G401 (cell line): ENCODE data around the gene GATD1. TPM values are rescaled to one million over a fixed set of nuclear protein-coding genes. Genes with fewer than 3 reads are reported as not detected.

Experiments used
- DNase-seq: peaks from one replicate; pipeline ENCODE4 v3.0.0-alpha.2; 2015; ENCODE audit warnings: low spot score
- in situ Hi-C: cut with HindIII; loops from 2 replicates; pipeline ENCODE4 v1.10.0; 2016; ENCODE audit warnings: low sequenced_read_pairs, mixed read lengths
- total RNA-seq: library from RNA; depleted of rRNA; stranded (reverse); fragments of >200 nt; shearing (Covaris generic); gene quantifications from 2 replicates; pipeline ENCODE4 v1.2.3, GENCODE V29; 2014

GATD1 gene
- total RNA-seq, 1 experiment from 2014 or later = 63.4 TPM

DNA sequence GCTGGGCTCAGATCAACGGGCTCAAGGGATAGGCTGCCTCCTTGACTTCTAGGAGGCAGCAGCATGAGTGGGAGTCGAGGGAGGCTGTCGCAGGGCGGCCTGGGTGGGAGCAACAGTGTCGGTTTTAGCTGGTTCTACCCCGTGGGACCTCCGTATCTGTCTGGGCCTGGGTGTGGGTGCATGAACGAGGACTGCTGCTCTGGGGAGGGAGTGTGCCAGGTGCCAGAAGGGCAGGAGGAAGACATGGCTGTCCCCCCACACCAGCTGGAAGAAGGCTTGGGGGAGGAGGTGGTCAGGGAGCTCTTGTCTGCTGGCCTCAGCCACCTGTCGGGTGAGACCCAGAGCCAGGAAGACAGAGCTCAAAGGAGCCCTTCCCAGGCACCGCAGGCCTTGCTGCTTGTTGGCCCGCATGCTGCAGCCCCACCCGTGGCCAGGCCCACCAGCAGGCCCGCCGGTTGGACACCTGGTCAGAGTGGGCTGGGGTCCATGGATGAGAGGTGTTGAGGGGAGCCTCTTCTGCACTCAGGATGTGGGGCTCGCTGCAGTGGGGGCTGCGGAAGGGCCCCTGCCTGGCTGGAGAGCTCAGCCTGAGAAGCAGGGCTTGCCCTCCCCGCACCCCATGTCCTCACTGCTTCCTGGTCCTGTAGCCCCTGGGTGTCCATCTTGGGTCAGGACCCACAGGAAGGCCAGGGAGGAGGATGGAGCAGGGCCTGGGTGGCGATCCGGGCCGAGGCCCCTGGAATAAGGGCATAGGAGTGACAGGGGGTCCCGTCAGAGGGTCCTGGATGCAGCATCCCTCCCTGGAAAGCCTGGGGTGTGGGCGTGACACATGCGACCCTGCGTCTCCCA is 9.2 kb upstream of the GATD1 start:
- in situ Hi-C loops = no loop called here
- DNase-seq = peak; percentile 69

DNA sequence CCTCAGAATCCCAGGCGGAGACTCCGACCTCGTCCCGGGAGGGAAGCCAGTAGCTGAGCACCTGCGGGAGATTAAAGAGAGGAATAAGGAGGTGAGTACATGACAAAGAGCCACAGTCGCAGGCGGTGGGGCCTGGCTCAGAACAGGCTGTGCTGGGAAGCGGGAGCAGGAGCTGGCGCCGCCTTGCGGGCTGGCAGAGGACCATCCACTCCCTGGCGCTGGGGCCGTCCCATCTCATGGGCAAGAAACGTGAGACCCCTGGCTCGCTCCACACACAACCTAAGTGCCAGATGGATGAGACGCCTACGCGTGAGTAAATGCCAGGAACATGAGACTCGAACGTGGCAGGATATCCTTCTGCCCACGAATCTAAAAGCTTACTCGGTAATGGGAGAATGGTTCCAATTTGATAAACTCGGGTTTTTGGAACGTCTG is 6.3 kb upstream of the GATD1 start:
- peak; percentile 97 for DNase-seq
- in situ Hi-C loops = no loop called here

DNA sequence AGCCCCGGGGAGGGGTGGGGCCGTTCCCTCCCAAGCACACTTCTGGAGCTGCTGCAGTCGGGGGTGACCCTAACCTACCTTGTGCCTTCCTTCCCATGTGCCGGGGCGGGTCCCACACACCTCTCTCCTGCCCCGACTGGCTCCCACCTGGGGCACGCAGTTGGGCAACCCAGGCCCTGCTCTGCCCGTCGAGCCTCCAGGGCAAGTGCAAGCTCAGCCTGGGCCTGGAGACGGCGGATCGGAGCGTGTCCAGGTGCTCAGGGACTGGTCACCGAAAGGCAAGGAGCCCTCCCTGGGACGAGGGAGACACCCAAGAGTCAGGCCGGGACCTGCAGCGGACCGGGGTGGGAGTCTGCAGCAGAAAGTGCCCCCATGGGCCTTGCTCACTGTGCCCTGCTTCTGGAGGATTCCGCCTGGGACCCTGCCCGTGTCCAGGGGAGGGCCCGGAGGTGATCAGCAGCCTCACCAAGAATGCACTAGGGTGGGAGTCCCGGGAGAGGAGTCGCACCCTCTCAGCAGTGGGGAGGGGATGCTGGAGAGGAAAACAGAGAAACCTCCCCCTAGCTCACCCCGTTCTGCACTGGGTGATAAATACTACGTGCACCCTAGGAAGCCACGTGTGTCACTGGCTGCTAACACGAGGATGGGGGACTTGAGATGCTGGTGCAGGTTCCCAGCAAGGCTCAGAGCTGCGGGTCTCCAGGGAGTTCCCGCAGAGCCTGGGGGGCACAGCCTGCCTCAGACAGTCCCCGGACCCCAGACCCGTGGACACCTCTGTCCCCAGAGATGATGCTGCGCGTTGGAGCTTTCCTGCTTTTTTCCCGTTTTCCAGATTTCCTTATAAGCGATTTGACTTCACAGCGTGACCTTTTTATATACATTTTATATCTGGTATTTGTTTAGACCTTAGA is 5.2 kb upstream of the GATD1 start:
- DNase-seq = no peak
- in situ Hi-C loops = no loop called here

GRCh38 chr11:779955-780532 is 2.8 kb upstream of the GATD1 start:
- in situ Hi-C loops = no loop called here
- no peak for DNase-seq

DNA sequence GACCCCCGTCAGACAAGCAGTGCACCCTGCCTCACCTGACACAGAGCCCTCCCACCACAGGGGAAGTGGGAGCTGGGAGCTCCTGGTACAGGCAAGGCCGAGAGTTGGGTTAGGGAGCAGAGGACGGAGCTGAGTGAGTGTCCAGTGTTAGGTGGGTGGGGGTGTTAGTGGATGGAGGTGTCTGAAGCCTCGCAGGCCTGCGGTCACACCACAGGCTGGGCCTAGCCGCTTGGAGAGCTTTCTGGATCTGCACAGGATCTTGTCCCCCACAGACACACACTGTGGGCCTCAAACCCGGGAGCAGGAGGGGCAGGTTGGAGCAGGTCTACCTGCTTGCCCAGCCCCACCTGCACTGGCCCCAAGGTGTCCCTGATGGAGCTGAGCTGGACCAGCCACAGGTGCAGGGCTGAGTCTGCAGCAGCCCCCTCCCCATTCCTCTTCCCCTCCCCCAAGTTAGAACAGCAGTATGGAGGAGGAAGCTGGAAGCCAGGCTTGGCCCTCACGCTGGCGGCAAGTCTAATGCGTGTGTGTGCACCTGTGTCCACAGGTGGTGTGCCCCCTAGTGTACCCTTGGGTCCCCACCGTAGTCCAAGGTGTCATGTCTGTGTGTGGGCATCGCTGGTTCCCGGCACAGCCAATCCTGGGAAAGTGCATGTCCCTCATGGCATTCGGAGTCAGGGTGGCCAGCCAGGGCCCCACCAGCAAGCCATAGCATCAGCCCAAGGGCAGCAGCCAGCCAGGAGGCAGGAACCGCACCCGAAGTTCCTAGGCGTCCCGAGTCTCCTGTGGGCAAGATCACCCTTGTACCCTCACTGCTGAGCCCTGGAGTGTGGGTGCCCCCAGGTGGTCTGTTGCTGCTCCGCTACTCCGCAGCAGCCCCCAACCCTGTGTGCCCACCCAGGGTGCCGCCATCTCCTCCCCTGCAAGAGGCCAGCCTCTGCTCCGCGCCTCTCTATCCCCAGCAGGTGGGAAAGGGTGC is 2.0 kb upstream of the GATD1 start:
- in situ Hi-C loops = no loop called here
- DNase-seq = no peak

DNA sequence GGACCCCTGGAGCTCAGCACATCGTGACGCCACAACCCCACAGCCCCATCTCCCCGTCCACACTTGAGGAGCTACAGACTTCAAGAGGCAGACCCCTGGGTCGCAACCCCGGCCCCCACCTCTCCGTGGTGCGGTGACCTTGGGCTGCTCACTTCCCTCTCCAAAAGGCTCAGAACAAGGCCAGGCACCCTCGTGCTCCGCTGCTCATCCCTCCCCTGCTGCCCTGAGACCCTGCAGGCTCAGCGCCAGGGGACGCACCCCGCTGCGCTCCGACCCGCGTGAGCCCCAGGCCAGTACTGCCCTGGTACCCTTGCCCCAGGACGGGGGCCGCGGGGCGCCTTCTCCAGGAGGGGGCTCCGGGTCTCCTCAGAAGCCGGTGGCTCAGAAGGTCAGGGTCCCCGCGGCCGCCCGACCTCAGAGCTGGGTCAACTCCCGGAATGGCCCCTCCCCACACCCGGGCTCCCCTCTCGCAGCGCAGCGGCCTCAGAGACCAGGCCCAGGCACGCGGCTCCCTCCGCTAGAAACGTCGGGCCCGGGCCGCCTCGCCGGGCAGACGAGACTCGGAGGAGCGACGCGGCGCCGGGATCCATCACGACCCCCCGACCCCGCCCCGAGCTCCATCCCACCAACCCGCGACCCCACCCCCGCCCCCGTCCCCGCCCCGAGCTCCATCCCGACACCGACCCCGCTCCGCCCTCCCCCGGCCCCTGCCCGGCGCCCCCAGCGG is 563 bp downstream of the GATD1 start:
- DNase-seq = no peak
- in situ Hi-C loops = no loop called here

DNA sequence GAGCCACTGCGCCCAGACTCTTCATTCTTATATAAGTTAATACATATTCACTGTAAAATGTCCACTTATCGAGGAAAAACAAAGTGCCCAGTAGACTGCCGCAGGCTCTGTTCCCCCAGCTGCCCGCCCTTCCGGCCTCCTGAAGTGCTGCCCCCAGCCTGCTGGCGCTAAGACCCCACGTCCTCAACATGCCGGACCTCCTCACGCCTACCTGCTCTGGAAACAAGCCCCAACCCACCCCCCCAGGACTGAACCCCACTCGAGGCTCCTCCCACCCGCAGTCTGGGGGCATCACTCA is 1.1 kb downstream of the GATD1 start:
- in situ Hi-C loops = no loop called here
- DNase-seq = no peak

DNA sequence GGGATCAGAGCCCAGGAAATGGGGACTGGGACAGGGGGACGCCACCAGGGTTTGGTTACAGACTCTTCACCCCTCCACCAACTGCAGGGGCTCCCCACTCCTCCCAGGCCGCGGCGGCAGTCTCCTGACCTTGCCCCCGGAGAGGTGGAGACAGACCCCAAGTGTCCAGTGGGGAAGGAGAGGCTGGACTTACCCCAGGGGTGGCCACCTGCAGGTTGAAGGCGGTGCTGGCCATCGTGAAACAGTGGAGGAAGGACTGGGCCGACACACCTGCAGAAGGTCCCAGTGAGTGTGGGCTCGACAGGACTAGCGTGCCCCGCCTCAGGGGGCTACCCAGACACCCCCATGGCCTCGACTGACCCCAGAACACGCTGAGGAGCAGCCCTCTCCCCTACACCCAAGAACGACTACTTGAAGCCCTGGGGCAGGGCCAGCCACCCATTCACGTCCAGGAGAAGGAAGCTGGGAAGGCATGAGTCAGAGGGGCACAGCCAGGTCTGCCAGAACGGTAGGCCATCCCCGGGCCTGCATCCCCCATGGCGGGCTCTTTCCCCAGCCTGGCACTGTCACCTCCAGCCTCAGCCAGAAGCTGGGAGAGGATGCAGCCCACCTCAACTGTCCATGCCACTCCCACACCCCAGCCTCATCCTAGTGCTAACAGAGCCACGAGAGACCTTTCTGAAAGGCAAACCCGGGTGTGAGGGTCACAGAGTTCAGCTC is 2.3 kb downstream of the GATD1 start:
- DNase-seq = no peak
- in situ Hi-C loops = loop anchor here (25.0 kb wide), 1 partner anchor 113 kb away; no protein-coding TSS in a partner anchor

GRCh38 chr11:773830-774229 is 3.5 kb downstream of the GATD1 start:
- in situ Hi-C loops = loop anchor here (25.0 kb wide), 1 partner anchor 112 kb away; no protein-coding TSS in a partner anchor
- DNase-seq = no peak

DNA sequence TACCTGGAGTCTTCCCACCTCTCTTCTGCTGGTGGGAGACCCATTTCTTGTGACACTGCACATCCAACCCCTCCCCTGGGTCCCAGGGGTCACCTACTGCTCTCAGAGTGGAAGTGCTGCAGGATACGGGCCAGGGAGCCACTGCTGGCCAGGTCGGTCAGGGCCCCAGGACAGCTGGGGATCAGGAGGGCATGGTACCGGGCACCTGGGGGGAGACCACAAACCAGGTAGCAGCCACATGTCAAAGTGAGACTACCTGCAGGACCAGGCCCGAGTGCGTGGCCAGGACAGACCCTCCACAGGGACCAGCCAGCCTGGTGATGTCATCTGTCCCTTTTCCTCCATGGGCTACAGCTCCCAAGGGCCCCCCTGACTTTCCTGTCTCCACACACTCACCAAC is 3.9 kb downstream of the GATD1 start:
- in situ Hi-C loops = loop anchor here (25.0 kb wide), 1 partner anchor 111 kb away; no protein-coding TSS in a partner anchor
- no peak for DNase-seq

- DNase-seq = peak; percentile 47
- in situ Hi-C loops = loop anchor here (25.0 kb wide), 1 partner anchor 110 kb away; no protein-coding TSS in a partner anchor
These were observed 4.6 kb downstream of the GATD1 start for GRCh38 chr11:772429-773390.

GRCh38 chr11:771617-772204 is 5.6 kb downstream of the GATD1 start:
- in situ Hi-C loops = loop anchor here (25.0 kb wide), 1 partner anchor 109 kb away; no protein-coding TSS in a partner anchor
- DNase-seq = no peak

GRCh38 chr11:770642-771616 is 6.4 kb downstream of the GATD1 start:
- DNase-seq = no peak
- in situ Hi-C loops = loop anchor here (25.0 kb wide), 1 partner anchor 109 kb away; no protein-coding TSS in a partner anchor

DNA sequence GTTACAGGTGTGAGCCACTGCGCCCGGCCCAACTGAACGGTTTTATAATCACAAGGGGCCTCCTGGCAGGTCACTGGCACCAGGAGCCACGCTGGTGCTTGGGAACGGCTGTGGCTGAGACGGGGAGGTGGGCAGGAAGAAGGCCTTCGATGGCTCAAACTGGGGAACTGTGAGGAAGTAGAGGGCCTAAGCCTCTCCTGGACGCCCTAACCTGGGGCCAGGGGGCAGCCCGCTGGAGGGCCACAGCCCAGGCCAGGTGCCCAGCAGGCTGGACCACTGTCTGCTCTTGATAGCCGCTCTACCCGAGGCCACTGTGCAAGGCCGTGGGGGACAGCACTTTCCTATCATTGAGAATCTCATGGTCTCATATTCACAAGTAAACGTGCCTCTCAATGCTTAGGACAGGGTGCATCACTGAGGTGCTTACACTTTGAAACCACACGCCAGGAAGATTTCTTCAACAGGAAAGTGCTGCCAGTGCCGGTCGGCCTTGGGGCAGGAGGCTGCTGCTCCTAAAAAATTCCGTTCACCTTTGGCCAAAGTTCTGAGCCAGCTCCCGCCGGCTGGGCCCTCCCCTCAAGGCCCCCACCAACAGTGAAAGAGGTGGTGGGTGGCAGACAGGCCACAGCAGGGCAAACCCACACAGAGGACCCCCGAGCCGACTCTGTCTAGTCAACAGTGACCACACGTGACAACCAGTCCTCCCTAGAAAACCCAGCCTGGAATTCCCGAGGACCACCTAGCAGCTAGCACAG is 7.2 kb downstream of the GATD1 start:
- in situ Hi-C loops = loop anchor here (25.0 kb wide), 1 partner anchor 108 kb away; no protein-coding TSS in a partner anchor
- no peak for DNase-seq
